OCI-LY3 (cell line): ENCODE data around the gene TDRKH.

Source experiments
- CTCF ChIP-seq: fragments of 200-600, 300-600 bp; sonication (generic); IDR thresholded peaks from 2 replicates; pipeline ENCODE4 v1.5.1; 2014; ENCODE audit warnings: antibody characterized with exemption, low read length, low read depth
- EZH2phosphoT487 ChIP-seq: fragments of 200-600 bp; shearing (Covaris generic); IDR thresholded peaks from 2 replicates; pipeline ENCODE4 v1.6.1; 2018; ENCODE audit warnings: antibody characterized with exemption, mixed run types, low read depth

- TF ChIP-seq CTCF (no peak), EZH2phosphoT487 (no peak)
Observed at GRCh38 chr1:151837884-151838221, 47.6 kb upstream of the TDRKH start.
